Activated T-helper 17 cell treated with anti-CD3 and anti-CD28 coated beads, Interleukin-2, amount 50 U/mL, for 72 hours (primary cell): ENCODE measurements around the gene SPATA13. TPM values are rescaled to one million over a fixed set of nuclear protein-coding genes. Genes with fewer than 3 reads are reported as not detected.
A peak's percentile ranks its signal among the peaks of the same experiment; 100 is the strongest.

Experiments used
- ATAC-seq: fragments of 150-1000 bp; cut with Tn5 transposase; replicated peaks from 2 replicates; pipeline ENCODE4 v1.10.0; 2021; ENCODE audit warnings: mild to moderate bottlenecking, moderate library complexity
- H3K27ac Mint-ChIP-seq: one replicate; pipeline ENCODE4 v1.8.0; 2022; ENCODE audit warnings: mixed read lengths
- H3K27me3 Mint-ChIP-seq: one replicate; pipeline ENCODE4 v1.8.0; 2022; ENCODE audit warnings: mixed read lengths
- H3K36me3 Mint-ChIP-seq: one replicate; pipeline ENCODE4 v1.8.0; 2022; ENCODE audit warnings: low read depth, mild to moderate bottlenecking, mixed read lengths
- H3K4me1 Mint-ChIP-seq: one replicate; pipeline ENCODE4 v1.8.0; 2022; ENCODE audit warnings: mixed read lengths
- H3K4me3 Mint-ChIP-seq: one replicate; pipeline ENCODE4 v1.8.0; 2022; ENCODE audit warnings: mild to moderate bottlenecking, mixed read lengths
- H3K9me3 Mint-ChIP-seq: one replicate; pipeline ENCODE4 v1.8.0; 2022; ENCODE audit warnings: mixed read lengths
- total RNA-seq, 2 donors: library from RNA; stranded (reverse); gene quantifications; one replicate each; pipeline ENCODE4 v1.2.3, GENCODE V29; 2022

SPATA13 gene
- total RNA-seq, 2 donors from 2014 or later, result 43.1 to 56.5 TPM

GRCh38 chr13:24244802-24245201, 84.3 kb downstream of the SPATA13 start:
- Mint-ChIP-seq H3K4me1 (peaks cover 6% of the 10 kb centered on the region), H3K36me3 (no peaks in the 10 kb centered on the region), H3K9me3 (no peaks in the 10 kb centered on the region), H3K4me3 (no peak overlapping the region), H3K27ac (no peak overlapping the region), H3K27me3 (no peaks in the 10 kb centered on the region)
- ATAC-seq, result no peak

GRCh38 chr13:24247016-24247415, 86.5 kb downstream of the SPATA13 start:
- Mint-ChIP-seq H3K4me3 (no peak overlapping the region), H3K36me3 (peaks cover 5% of the 10 kb centered on the region), H3K27me3 (no peaks in the 10 kb centered on the region), H3K4me1 (peaks cover 12% of the 10 kb centered on the region), H3K27ac (no peak overlapping the region), H3K9me3 (no peaks in the 10 kb centered on the region)
- no peak for ATAC-seq

GRCh38 chr13:24249624-24250023, 89.1 kb downstream of the SPATA13 start:
- Mint-ChIP-seq H3K27me3 (no peaks in the 10 kb centered on the region), H3K27ac (peak overlapping the region; percentile 91), H3K9me3 (no peaks in the 10 kb centered on the region), H3K36me3 (peaks cover 31% of the 10 kb centered on the region), H3K4me3 (peak overlapping the region; percentile 93), H3K4me1 (peaks cover 25% of the 10 kb centered on the region)
- ATAC-seq, result no peak

GRCh38 chr13:24250376-24251057, 90.0 kb downstream of the SPATA13 start:
- Mint-ChIP-seq H3K4me3 (peak overlapping the region; percentile 93), H3K4me1 (peaks cover 34% of the 10 kb centered on the region), H3K36me3 (peaks cover 40% of the 10 kb centered on the region), H3K27me3 (no peaks in the 10 kb centered on the region), H3K9me3 (no peaks in the 10 kb centered on the region), H3K27ac (peak overlapping the region; percentile 91)
- ATAC-seq, result no peak

- peaks cover 41% of the 10 kb centered on the region for H3K4me1 Mint-ChIP-seq
- peak overlapping the region; percentile 91 for H3K27ac Mint-ChIP-seq
- ATAC-seq, result peak; percentile 79
- peak overlapping the region; percentile 93 for H3K4me3 Mint-ChIP-seq
- H3K27me3 Mint-ChIP-seq, result no peaks in the 10 kb centered on the region
- no peaks in the 10 kb centered on the region for H3K9me3 Mint-ChIP-seq
- peaks cover 48% of the 10 kb centered on the region for H3K36me3 Mint-ChIP-seq
Measured at GRCh38 chr13:24251525-24251924, 91.0 kb downstream of the SPATA13 start.

GRCh38 chr13:24252136-24252535, 91.6 kb downstream of the SPATA13 start:
- H3K27ac Mint-ChIP-seq, result peak overlapping the region; percentile 91
- H3K27me3 Mint-ChIP-seq, result no peaks in the 10 kb centered on the region
- peak; percentile 10 for ATAC-seq
- H3K4me3 Mint-ChIP-seq, result peak overlapping the region; percentile 93
- peaks cover 54% of the 10 kb centered on the region for H3K36me3 Mint-ChIP-seq
- H3K9me3 Mint-ChIP-seq, result no peaks in the 10 kb centered on the region
- H3K4me1 Mint-ChIP-seq, result peaks cover 47% of the 10 kb centered on the region

- H3K4me1 Mint-ChIP-seq, result peaks cover 49% of the 10 kb centered on the region
- H3K4me3 Mint-ChIP-seq, result peak overlapping the region; percentile 93
- H3K27me3 Mint-ChIP-seq, result no peaks in the 10 kb centered on the region
- H3K27ac Mint-ChIP-seq, result peak overlapping the region; percentile 91
- H3K9me3 Mint-ChIP-seq, result no peaks in the 10 kb centered on the region
- peaks cover 69% of the 10 kb centered on the region for H3K36me3 Mint-ChIP-seq
- no peak for ATAC-seq
Measured at GRCh38 chr13:24253520-24254145, 93.1 kb downstream of the SPATA13 start.

GRCh38 chr13:24254146-24254841, 93.8 kb downstream of the SPATA13 start:
- H3K9me3 Mint-ChIP-seq, result no peaks in the 10 kb centered on the region
- H3K36me3 Mint-ChIP-seq, result peaks cover 73% of the 10 kb centered on the region
- H3K4me1 Mint-ChIP-seq, result peaks cover 53% of the 10 kb centered on the region
- H3K27ac Mint-ChIP-seq, result peak overlapping the region; percentile 91
- no peaks in the 10 kb centered on the region for H3K27me3 Mint-ChIP-seq
- peak overlapping the region; percentile 93 for H3K4me3 Mint-ChIP-seq
- ATAC-seq, result peak; percentile 75

GRCh38 chr13:24257497-24257896, 97.0 kb downstream of the SPATA13 start:
- no peak for ATAC-seq
- peaks cover 74% of the 10 kb centered on the region for H3K36me3 Mint-ChIP-seq
- no peaks in the 10 kb centered on the region for H3K27me3 Mint-ChIP-seq
- H3K9me3 Mint-ChIP-seq, result no peaks in the 10 kb centered on the region
- peaks cover 66% of the 10 kb centered on the region for H3K4me1 Mint-ChIP-seq
- peak overlapping the region; percentile 64 for H3K27ac Mint-ChIP-seq
- H3K4me3 Mint-ChIP-seq, result peak overlapping the region; percentile 93

- peaks cover 56% of the 10 kb centered on the region for H3K4me1 Mint-ChIP-seq
- ATAC-seq, result peak; percentile 26
- no peaks in the 10 kb centered on the region for H3K9me3 Mint-ChIP-seq
- no peaks in the 10 kb centered on the region for H3K27me3 Mint-ChIP-seq
- peaks cover 48% of the 10 kb centered on the region for H3K36me3 Mint-ChIP-seq
- peak overlapping the region; percentile 78 for H3K27ac Mint-ChIP-seq
- peak overlapping the region; percentile 98 for H3K4me3 Mint-ChIP-seq
Measured at GRCh38 chr13:24261566-24261965, 101.0 kb downstream of the SPATA13 start.

GRCh38 chr13:24263632-24264031, 103.1 kb downstream of the SPATA13 start:
- Mint-ChIP-seq H3K9me3 (no peaks in the 10 kb centered on the region), H3K4me1 (peaks cover 65% of the 10 kb centered on the region), H3K27ac (peak overlapping the region; percentile 90), H3K27me3 (no peaks in the 10 kb centered on the region), H3K36me3 (peaks cover 42% of the 10 kb centered on the region), H3K4me3 (peak overlapping the region; percentile 98)
- ATAC-seq, result peak; percentile 15

- no peaks in the 10 kb centered on the region for H3K9me3 Mint-ChIP-seq
- peak; percentile 97 for ATAC-seq
- peaks cover 62% of the 10 kb centered on the region for H3K4me1 Mint-ChIP-seq
- peak overlapping the region; percentile 90 for H3K27ac Mint-ChIP-seq
- no peaks in the 10 kb centered on the region for H3K27me3 Mint-ChIP-seq
- H3K4me3 Mint-ChIP-seq, result peak overlapping the region; percentile 98
- H3K36me3 Mint-ChIP-seq, result peaks cover 38% of the 10 kb centered on the region
Measured at GRCh38 chr13:24264976-24265375, 104.5 kb downstream of the SPATA13 start.

GRCh38 chr13:24265453-24265852, 104.9 kb downstream of the SPATA13 start:
- no peaks in the 10 kb centered on the region for H3K9me3 Mint-ChIP-seq
- peaks cover 36% of the 10 kb centered on the region for H3K36me3 Mint-ChIP-seq
- H3K27ac Mint-ChIP-seq, result peak overlapping the region; percentile 90
- H3K4me3 Mint-ChIP-seq, result peak overlapping the region; percentile 98
- peaks cover 61% of the 10 kb centered on the region for H3K4me1 Mint-ChIP-seq
- H3K27me3 Mint-ChIP-seq, result no peaks in the 10 kb centered on the region
- no peak for ATAC-seq

- no peaks in the 10 kb centered on the region for H3K9me3 Mint-ChIP-seq
- H3K36me3 Mint-ChIP-seq, result peaks cover 43% of the 10 kb centered on the region
- peaks cover 53% of the 10 kb centered on the region for H3K4me1 Mint-ChIP-seq
- ATAC-seq, result no peak
- peak overlapping the region; percentile 98 for H3K4me3 Mint-ChIP-seq
- no peaks in the 10 kb centered on the region for H3K27me3 Mint-ChIP-seq
- H3K27ac Mint-ChIP-seq, result peak overlapping the region; percentile 89
Measured at GRCh38 chr13:24267274-24267673, 106.8 kb downstream of the SPATA13 start.

- H3K4me3 Mint-ChIP-seq, result peak overlapping the region; percentile 98
- peaks cover 52% of the 10 kb centered on the region for H3K4me1 Mint-ChIP-seq
- no peak for ATAC-seq
- peak overlapping the region; percentile 89 for H3K27ac Mint-ChIP-seq
- H3K36me3 Mint-ChIP-seq, result peaks cover 47% of the 10 kb centered on the region
- no peaks in the 10 kb centered on the region for H3K9me3 Mint-ChIP-seq
- H3K27me3 Mint-ChIP-seq, result no peaks in the 10 kb centered on the region
Measured at GRCh38 chr13:24267801-24268200, 107.3 kb downstream of the SPATA13 start.
